Tibial nerve (tissue), 4 donors: ENCODE data around the gene ETV3.

ENCODE experiments used
- CTCF ChIP-seq, 5 experiments: fragments of 200-600 bp in 3 of 5; fragments of 450-650 bp in 2 of 5; sonication (generic) in 3 of 5; IDR thresholded peaks; one replicate each; pipeline ENCODE4 v1.5.1; 2016 to 2019; ENCODE audit warnings: antibody characterized with exemption in 5 of 5, mild to moderate bottlenecking in 3 of 5, moderate library complexity in 2 of 5
- EP300 ChIP-seq, 2 donors: sonication (generic); formaldehyde crosslinking; IDR thresholded peaks; one replicate each; pipeline ENCODE4 v1.6.1; 2017; ENCODE audit warnings: antibody characterized with exemption in 2 of 2, mild to moderate bottlenecking in 1 of 2
- POLR2A ChIP-seq, 2 donors: fragments of 450-650 bp; IDR thresholded peaks; one replicate each; pipeline ENCODE4 v1.6.1; 2017; ENCODE audit warnings: antibody characterized with exemption in 2 of 2, mild to moderate bottlenecking in 2 of 2, moderate library complexity in 2 of 2

- no peak for TF ChIP-seq CTCF (IDR thresholded peaks at IDR 0.05)
- no peak for TF ChIP-seq EP300 (IDR thresholded peaks at IDR 0.05)
- TF ChIP-seq POLR2A (IDR thresholded peaks at IDR 0.05): no peak
Observed at GRCh38 chr1:157144509-157144908, 6.3 kb upstream of the ETV3 start.
